RWPE1 (cell line): ENCODE data around the gene NHLRC4.
A peak's percentile ranks its signal among the peaks of the same experiment; 100 is the strongest.

ENCODE experiments used
- CTCF ChIA-PET: fragments of 350-600 bp; sonication (Branson Sonifier 250); formaldehyde crosslinking; extraction: SDS; loops from one replicate; lab custom pipeline; 2021; lab: Yijun Ruan, JAX
- POLR2A ChIA-PET: fragments of 400-600 bp; formaldehyde crosslinking; extraction: SDS; loops from one replicate; lab custom pipeline; 2020; ENCODE audit warnings: antibody characterized with exemption; ENCODE audit not compliant: low non-redundant PET; lab: Yijun Ruan, JAX
- DNase-seq: peaks from one replicate; pipeline ENCODE4 v3.0.0; 2012; ENCODE audit warnings: low spot score
- H3K27ac ChIP-seq: fragments of 450-650 bp; 2 replicates; pipeline ENCODE4 v1.5.1; 2017
- CTCF ChIP-seq: fragments of 450-650 bp; conservative IDR thresholded peaks from 2 replicates; pipeline ENCODE4 v1.5.1; 2017; ENCODE audit warnings: low read depth, mild to moderate bottlenecking

The NHLRC4 gene

GRCh38 chr16:555528-556473 lies 11.0 kb upstream of the NHLRC4 start:
- TF ChIP-seq CTCF, result no peak
- no peak for DNase-seq
- CTCF ChIA-PET, result interaction anchor here (0.5 to 0.8 kb wide), 4 partner anchors 25 to 490 kb away, joined by 3 to 8 read pairs (median 4); no protein-coding TSS in a partner anchor
- POLR2A ChIA-PET, result interaction anchor here (0.6 to 1.3 kb wide), 2 partner anchors 22 to 28 kb away, joined by 3 read pairs; partner anchors contain the start of gene CAPN15
- H3K27ac ChIP-seq, result peak overlapping the region; percentile 99

GRCh38 chr16:556474-557173 lies 10.2 kb upstream of the NHLRC4 start:
- CTCF ChIA-PET, result no interaction called here

GRCh38 chr16:557463-558297 lies 9.1 kb upstream of the NHLRC4 start:
- no peak for DNase-seq
- ChIA-PET CTCF (interaction anchor here (0.6 to 0.9 kb wide), 2 partner anchors 11 to 131 kb away, joined by 3 to 4 read pairs; no protein-coding TSS in a partner anchor), POLR2A (no interaction called here)
- no peak overlapping the region for H3K27ac ChIP-seq
- no peak for TF ChIP-seq CTCF

More at GRCh38 chr16:556474-557173, 10.2 kb upstream of the NHLRC4 start:
- H3K27ac ChIP-seq, result peak overlapping the region; percentile 99
- TF ChIP-seq CTCF, result no peak
- DNase-seq, result no peak
- POLR2A ChIA-PET, result interaction anchor here (0.6 kb wide), 1 partner anchor 21 kb away, joined by 3 read pairs; no protein-coding TSS in a partner anchor

GRCh38 chr16:558298-559020 lies 8.3 kb upstream of the NHLRC4 start:
- H3K27ac ChIP-seq, result no peak overlapping the region
- ChIA-PET CTCF (interaction anchor here (1.0 kb wide), 1 partner anchor 24 kb away, joined by 4 read pairs; no protein-coding TSS in a partner anchor), POLR2A (no interaction called here)
- TF ChIP-seq CTCF, result no peak
- DNase-seq, result no peak

GRCh38 chr16:559021-559380 lies 7.8 kb upstream of the NHLRC4 start:
- ChIA-PET CTCF (interaction anchor here (1.0 kb wide), 1 partner anchor 24 kb away, joined by 4 read pairs; no protein-coding TSS in a partner anchor), POLR2A (no interaction called here)
- no peak overlapping the region for H3K27ac ChIP-seq
- no peak for DNase-seq
- no peak for TF ChIP-seq CTCF
